Measurements from ENCODE around the gene CHRNA4.

CHRNA4 gene

DNA sequence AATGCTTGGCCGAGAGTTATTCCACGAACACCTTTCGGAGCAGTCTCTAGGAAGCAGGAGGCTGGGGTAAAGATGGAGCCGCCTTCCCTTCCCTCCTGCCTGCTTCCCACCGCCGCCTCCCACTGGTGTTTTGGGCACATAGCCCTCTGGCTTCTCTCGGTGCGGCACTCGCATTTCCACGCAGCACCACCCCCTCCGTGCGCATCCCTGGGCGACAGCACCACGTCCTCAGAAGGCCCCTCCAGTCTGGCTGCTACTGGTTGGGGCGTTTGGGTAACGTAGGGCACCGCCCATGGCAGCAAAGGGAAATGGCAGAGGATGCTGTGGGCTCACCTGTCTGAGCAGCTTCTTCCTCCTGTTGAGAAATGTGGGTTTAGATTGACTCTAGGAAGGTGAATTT, 65.7 kb downstream of the CHRNA4 start:
- peak in 28 of 56 donors; percentile 12 to 74 (median 38) for DNase-seq

DNA sequence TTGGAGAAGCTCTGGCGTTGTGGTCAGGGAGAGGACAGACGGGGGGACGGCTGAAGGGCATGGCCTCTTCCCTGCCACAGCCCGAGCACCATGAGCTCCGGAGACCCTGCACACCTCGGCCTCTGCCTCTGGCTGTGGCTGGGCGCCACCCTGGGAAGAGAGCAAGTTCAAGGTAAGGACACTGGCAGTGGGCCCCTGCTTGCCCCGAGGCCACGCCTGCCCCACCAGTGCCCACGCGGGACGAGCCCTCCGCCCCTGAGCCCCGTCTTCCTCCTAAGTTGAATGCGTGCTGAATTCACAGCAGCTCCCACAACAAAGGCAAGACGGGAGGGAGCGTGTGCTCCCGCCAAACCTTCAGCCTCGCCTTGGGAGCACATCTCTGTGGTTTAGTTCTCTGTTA, 66.1 kb downstream of the CHRNA4 start:
- no peak for DNase-seq

DNA sequence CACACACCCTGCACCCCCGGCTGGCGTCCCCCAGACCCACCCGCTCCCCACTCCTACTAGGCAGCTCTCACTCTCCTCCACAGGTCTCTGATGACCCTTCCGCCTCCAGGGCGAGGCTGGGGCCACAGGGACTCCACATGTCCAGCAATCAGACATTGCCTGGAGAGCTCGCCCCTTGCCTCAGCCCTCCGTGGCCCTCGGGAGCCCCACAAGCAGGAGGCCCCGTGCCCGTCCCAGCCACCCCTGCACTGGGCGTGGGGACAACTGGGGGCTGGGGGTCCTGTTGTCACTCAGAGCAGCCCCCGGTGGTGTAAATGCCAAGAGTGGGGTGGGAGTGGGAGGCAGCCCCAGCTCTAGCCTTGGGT, 66.6 kb downstream of the CHRNA4 start:
- no peak for DNase-seq

DNA sequence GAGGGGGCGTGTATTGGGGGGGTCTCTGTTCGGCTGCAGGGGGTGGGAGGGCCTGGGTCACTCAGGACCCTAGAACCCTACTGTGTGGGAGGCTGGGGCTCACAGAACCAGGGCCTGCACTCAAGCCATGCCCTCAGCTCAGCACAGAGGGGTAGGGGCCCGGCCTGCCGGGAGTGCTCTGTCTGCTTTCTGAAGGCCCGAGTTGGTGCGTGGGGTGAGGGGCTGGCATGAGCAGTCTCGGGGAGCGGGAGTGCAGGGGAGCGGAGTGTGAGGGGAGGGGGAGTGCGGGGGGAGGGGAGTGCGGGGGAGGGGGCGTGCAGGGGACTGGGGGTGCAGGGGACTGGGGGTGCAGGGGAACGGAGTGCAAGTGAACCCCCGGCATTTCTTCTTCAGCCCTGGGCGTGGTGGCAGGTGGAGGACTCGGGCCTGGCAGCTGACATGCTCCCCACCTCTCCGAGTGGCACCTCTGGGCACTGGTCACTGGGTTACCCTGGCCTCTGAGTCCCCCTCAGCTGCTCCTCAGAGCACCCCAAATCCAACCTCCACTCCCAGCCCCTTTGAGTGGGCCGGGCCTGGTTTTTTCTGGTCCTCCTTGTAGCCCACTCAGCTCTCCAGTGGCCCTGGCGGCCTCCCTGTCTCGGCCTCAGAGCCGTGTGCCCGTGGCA, 67.1 kb downstream of the CHRNA4 start:
- DNase-seq: peak in 1 of 56 donors; percentile 26

DNA sequence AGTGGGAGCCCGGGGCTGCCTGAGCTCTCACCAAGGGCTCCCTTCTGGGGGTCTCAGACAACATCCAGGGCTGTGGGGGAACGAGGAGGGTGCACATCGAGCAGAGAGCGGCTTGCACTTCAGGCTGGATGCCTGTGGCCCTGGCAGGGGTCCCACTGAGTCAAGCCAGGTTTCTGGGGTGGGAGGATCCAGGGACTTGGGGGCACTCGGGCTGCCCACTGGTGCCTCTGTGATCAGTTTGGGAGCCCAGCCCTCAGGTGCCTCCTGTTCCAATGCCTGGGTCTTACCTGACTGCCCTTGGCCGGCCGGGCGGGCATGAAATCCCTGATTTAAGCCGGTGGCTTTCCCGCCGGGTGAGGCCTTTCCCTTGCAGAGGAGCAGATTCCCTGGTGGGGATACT, 67.7 kb downstream of the CHRNA4 start:
- no peak for DNase-seq

All from nucleus accumbens (tissue), 56 donors.